K562 (cell line): Measurements from ENCODE around the gene IL17RC. TPM values are rescaled to one million over a fixed set of nuclear protein-coding genes. Genes with fewer than 3 reads are reported as not detected.

ENCODE experiments used
- CTCF ChIP-seq, 3 experiments: IDR thresholded peaks in 2 of 3; conservative IDR thresholded peaks in 1 of 3; 2 replicates each; pipeline ENCODE4 v1.5.1; 2011 to 2012; ENCODE audit warnings: low read length in 3 of 3, mild to moderate bottlenecking in 3 of 3, control low read depth in 2 of 3, improper control_type of control experiment in 1 of 3, inconsistent platforms in 1 of 3, low read depth in 1 of 3, mixed read lengths in 1 of 3, moderate library complexity in 1 of 3; ENCODE audit not compliant: insufficient read depth in 2 of 3
- FOXK2 ChIP-seq, 2 experiments: fragments of 450-650 bp; IDR thresholded peaks in 1 of 2; conservative IDR thresholded peaks in 1 of 2; 2 replicates each; pipeline ENCODE4 v1.6.1; 2016; ENCODE audit warnings: low read depth in 2 of 2, mild to moderate bottlenecking in 1 of 2
- MAFF ChIP-seq: IDR thresholded peaks from 2 replicates; pipeline ENCODE4 v1.6.1; 2012; ENCODE audit warnings: low read length, improper control_type of control experiment
- MTA1 ChIP-seq: fragments of 450-650 bp; IDR thresholded peaks from 2 replicates; pipeline ENCODE4 v1.6.1; 2017; ENCODE audit warnings: borderline replicate concordance
- NFIX ChIP-seq: fragments of 250-450 bp; sonication (Bioruptor Pico); IDR thresholded peaks from 2 replicates; pipeline ENCODE4 v1.4.0; 2020; ENCODE audit warnings: low read depth, mild to moderate bottlenecking, moderate library complexity
- NR1H2 ChIP-seq: sonication (generic); formaldehyde crosslinking; IDR thresholded peaks from 2 replicates; pipeline ENCODE4 v1.4.0; 2020; ENCODE audit warnings: mild to moderate bottlenecking, missing genetic modification reagents
- PHB ChIP-seq: fragments of 250-450 bp; sonication (Bioruptor Pico); IDR thresholded peaks from 2 replicates; pipeline ENCODE4 v1.5.0; 2021
- SRSF3 ChIP-seq: fragments of 200-400 bp; formaldehyde crosslinking; IDR thresholded peaks from 2 replicates; pipeline ENCODE4 v1.6.1; 2016; ENCODE audit warnings: mild to moderate bottlenecking, low read length, moderate library complexity; ENCODE audit not compliant: insufficient read depth
- TAF7 ChIP-seq: fragments of 450-650 bp; IDR thresholded peaks from 2 replicates; pipeline ENCODE4 v1.6.1; 2016; ENCODE audit warnings: missing genetic modification characterization, missing compliant biosample characterization
- ZBTB5 ChIP-seq: fragments of 450-650 bp; IDR thresholded peaks from 2 replicates; pipeline ENCODE4 v1.6.1; 2017; ENCODE audit warnings: antibody characterized with exemption
- ZNF347 ChIP-seq: fragments of 450-650 bp; formaldehyde crosslinking; IDR thresholded peaks from 2 replicates; pipeline ENCODE4 v1.4.0; 2020; ENCODE audit warnings: low read depth, mild to moderate bottlenecking, moderate library complexity
- polyA plus RNA-seq, 8 experiments: library from polyadenylated mRNA; depleted of rRNA in 4 of 8; stranded (reverse) in 5 of 8; unstranded in 3 of 8; fragments of >200 nt; fragmentation: Nextera tagmentation in 2 of 8; fragmentation: Illumina TruSeq in 1 of 8; extraction: Ambion mirVana in 2 of 8; extraction: Trizol in 1 of 8; gene quantifications; 2 replicates each; pipeline versions ENCODE4 v1.2.1 to v1.2.3, GENCODE V29; 2011 to 2014; ENCODE audit warnings: inconsistent platforms in 1 of 8, missing spikeins in 1 of 8
- total RNA-seq, 7 experiments: library from RNA; depleted of rRNA in 6 of 7; stranded (reverse); fragments of >200 nt in 6 of 7; fragmentation: Illumina TruSeq in 2 of 7; extraction: Trizol in 2 of 7; gene quantifications; 2 replicates each; pipeline versions ENCODE4 v1.2.1 to v1.2.3, GENCODE V29; 2011 to 2021; ENCODE audit warnings: low replicate concordance in 1 of 7
- TF ChIP-seq, protein P1 (sequence below): sonication (generic); formaldehyde crosslinking; IDR thresholded peaks from 2 replicates; pipeline ENCODE4 v1.8.0; 2022; ENCODE audit warnings: missing genetic modification reagents, mild to moderate bottlenecking, borderline replicate concordance
- TF ChIP-seq, protein P2 (sequence below): fragments of 200-800 bp; sonication (Bioruptor generic); IDR thresholded peaks from 2 replicates; pipeline ENCODE4 v1.6.1; 2016; ENCODE audit warnings: missing genetic modification characterization, missing compliant biosample characterization
- TF ChIP-seq, protein P3 (sequence below): IDR thresholded peaks from 3 replicates; pipeline ENCODE4 v1.6.1; 2011; ENCODE audit warnings: borderline replicate concordance, mild to moderate bottlenecking; ENCODE audit not compliant: insufficient read length, insufficient read depth

The IL17RC gene
- total and polyA plus RNA-seq, 9 of the 15 experiments (the other 6 are each of a cell fraction or from before 2014, with no cell fraction given), result 0.15 to 11.4 (median 7.1) TPM; not detected in 1

DNA sequence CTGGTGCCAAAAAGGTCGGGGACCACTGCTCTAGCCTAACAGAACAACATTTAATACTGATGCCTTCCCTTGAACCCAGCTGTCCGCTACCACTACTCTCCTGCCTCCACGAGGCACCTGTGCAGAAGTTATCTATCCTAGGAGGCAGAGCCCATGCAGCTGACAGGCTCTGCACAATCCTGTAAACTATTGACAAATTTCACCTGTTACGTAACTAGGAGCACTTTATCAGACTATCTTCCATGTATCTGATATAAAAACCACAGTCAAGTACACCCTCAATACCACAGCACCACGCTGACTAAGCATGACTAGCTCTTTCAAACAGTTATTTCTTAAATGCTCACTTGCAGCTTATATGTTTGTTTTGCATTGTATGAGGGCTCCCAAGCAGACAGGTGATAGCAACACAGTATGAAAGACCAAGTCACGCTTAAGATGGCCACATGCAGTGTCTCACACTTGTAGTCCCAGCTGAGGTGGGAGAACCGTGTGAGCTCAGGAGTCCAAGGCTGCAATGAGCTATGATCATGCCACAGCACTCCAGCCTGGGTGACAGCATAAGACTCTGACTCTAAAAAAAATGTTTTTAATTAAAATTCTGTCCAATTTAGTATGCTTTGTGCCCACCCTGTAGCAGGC, 4.5 kb upstream of the IL17RC start (continued):
- TF ChIP-seq MAFF (peak; percentile 90), SRSF3 (no peak), NR1H2 (CRISPR knock-in tag) (no peak), FOXK2 (conservative IDR thresholded peaks at IDR 0.05 in 1 of 2, IDR thresholded peaks at IDR 0.05 in 1 of 2; ENCODE audit: low read depth in 2 of 2) (peak; percentile 27 to 39; a peak in 1 of 4 replicates), CTCF (IDR thresholded peaks at IDR 0.05 in 2 of 3, conservative IDR thresholded peaks at IDR 0.05 in 1 of 3; ENCODE audit: insufficient read depth in 2 of 3, low read depth in 1 of 3, low read length in 3 of 3) (no peak), ZBTB5 (peak; percentile 67; the same call in 1 of the 2 replicates), PHB (no peak), TAF7 (tag) (no peak), MTA1 (peak; percentile 60; the same call in 1 of the 2 replicates), NFIX (CRISPR knock-in tag) (no peak), ZNF347 (no peak)
- TF ChIP-seq, protein P1, sequence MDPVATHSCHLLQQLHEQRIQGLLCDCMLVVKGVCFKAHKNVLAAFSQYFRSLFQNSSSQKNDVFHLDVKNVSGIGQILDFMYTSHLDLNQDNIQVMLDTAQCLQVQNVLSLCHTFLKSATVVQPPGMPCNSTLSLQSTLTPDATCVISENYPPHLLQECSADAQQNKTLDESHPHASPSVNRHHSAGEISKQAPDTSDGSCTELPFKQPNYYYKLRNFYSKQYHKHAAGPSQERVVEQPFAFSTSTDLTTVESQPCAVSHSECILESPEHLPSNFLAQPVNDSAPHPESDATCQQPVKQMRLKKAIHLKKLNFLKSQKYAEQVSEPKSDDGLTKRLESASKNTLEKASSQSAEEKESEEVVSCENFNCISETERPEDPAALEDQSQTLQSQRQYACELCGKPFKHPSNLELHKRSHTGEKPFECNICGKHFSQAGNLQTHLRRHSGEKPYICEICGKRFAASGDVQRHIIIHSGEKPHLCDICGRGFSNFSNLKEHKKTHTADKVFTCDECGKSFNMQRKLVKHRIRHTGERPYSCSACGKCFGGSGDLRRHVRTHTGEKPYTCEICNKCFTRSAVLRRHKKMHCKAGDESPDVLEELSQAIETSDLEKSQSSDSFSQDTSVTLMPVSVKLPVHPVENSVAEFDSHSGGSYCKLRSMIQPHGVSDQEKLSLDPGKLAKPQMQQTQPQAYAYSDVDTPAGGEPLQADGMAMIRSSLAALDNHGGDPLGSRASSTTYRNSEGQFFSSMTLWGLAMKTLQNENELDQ (CRISPR knock-in tag), result no peak
- TF ChIP-seq, protein P2, sequence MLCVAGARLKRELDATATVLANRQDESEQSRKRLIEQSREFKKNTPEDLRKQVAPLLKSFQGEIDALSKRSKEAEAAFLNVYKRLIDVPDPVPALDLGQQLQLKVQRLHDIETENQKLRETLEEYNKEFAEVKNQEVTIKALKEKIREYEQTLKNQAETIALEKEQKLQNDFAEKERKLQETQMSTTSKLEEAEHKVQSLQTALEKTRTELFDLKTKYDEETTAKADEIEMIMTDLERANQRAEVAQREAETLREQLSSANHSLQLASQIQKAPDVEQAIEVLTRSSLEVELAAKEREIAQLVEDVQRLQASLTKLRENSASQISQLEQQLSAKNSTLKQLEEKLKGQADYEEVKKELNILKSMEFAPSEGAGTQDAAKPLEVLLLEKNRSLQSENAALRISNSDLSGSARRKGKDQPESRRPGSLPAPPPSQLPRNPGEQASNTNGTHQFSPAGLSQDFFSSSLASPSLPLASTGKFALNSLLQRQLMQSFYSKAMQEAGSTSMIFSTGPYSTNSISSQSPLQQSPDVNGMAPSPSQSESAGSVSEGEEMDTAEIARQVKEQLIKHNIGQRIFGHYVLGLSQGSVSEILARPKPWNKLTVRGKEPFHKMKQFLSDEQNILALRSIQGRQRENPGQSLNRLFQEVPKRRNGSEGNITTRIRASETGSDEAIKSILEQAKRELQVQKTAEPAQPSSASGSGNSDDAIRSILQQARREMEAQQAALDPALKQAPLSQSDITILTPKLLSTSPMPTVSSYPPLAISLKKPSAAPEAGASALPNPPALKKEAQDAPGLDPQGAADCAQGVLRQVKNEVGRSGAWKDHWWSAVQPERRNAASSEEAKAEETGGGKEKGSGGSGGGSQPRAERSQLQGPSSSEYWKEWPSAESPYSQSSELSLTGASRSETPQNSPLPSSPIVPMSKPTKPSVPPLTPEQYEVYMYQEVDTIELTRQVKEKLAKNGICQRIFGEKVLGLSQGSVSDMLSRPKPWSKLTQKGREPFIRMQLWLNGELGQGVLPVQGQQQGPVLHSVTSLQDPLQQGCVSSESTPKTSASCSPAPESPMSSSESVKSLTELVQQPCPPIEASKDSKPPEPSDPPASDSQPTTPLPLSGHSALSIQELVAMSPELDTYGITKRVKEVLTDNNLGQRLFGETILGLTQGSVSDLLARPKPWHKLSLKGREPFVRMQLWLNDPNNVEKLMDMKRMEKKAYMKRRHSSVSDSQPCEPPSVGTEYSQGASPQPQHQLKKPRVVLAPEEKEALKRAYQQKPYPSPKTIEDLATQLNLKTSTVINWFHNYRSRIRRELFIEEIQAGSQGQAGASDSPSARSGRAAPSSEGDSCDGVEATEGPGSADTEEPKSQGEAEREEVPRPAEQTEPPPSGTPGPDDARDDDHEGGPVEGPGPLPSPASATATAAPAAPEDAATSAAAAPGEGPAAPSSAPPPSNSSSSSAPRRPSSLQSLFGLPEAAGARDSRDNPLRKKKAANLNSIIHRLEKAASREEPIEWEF (CRISPR knock-in tag), result no peak
- TF ChIP-seq, protein P3, sequence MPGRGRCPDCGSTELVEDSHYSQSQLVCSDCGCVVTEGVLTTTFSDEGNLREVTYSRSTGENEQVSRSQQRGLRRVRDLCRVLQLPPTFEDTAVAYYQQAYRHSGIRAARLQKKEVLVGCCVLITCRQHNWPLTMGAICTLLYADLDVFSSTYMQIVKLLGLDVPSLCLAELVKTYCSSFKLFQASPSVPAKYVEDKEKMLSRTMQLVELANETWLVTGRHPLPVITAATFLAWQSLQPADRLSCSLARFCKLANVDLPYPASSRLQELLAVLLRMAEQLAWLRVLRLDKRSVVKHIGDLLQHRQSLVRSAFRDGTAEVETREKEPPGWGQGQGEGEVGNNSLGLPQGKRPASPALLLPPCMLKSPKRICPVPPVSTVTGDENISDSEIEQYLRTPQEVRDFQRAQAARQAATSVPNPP, result no peak
